Forelimb muscle (tissue), 1 donor: ENCODE data around the gene KIF3A. TPM values are rescaled to one million over a fixed set of nuclear protein-coding genes. Genes with fewer than 3 reads are reported as not detected.
"Not testable (repeated sequence)": the region's sequence is repeated elsewhere in the genome, so short reads cannot be mapped to it uniquely, and the experiment has no call there.

Experiments
- DNase-seq: peaks from one replicate; pipeline ENCODE4 v3.0.0-alpha.2; 2013; ENCODE audit warnings: low read depth
- polyA plus RNA-seq: library from polyadenylated mRNA; unstranded; fragments of 120-200 nt; gene quantifications from one replicate; pipeline ENCODE4 v1.2.1, GENCODE V29; 2013; ENCODE audit not compliant: insufficient read length

KIF3A gene
- polyA plus RNA-seq, 1 donor = 8.6 TPM

DNA sequence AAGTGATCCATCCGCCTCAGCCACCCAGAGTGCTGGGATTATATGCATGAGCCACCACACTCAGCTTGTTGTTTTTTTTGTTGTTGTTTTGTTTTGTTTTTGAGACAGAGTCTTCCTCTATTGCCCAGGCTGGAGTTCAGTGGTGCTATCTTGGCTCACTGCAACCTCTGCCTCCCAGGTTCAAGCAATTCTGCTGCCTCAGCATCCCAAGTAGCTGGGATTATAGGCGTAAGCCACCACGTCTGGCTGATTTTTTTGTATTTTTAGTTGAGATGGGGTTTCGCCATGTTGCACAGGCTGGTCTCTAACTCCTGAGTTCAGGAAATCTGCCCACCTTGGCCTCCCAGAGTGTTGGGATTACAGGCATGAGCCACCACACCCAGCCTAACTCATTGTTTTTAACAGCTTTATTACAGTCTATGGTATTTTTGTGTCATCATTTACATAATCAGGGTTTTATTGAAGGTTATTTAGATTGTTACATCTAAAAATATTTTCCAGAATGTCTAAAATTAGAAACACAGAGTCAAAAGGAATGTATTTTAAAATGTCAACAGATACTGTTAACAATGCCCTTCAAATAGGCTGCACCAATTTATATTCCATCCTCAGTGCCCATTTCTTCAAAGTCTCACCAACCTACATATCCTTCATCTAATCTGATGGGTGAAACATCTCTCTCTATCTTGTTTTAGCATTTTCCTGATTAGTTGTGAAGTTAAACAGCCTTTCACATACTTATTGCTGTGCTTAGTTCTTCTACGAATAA lies 18.6 kb downstream of the KIF3A start:
- no peak for DNase-seq

DNA sequence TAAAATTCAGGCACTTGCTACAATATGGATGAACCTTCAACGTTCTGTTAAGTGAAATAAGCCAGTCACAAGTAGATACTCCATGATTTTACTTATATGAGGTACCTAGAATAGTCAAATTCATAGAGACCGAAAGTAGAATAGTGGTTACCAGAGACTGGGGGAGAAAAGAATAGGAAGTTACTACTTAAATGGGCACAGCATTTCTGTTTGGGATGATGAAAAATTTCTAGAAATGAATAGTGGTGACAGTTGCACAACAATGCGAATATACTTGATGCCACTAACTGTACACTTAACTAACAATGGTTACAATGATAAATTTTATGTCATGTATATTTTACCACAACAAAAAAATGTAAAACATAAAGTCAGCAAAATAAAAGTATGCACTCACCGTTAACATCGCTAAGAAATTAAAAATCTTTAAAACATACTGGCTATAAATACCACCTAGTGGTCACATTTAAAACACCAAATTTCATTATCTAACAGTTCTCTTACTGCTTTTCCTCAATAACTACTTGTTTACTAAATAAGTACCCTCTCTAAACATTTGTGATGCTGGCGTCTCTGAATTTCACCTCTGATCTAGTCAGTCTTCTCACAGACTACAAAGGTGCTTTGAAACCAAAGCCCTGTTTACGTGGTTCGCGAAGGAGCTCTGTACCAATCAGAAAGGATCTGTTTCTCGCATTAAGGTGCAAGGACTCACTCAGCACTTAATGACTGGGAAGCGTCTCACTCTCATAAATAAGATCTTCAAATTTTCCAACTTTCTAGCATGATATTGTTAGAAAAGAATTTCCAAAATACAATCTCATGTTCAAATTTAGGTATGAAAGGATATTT lies 22.7 kb downstream of the KIF3A start:
- no peak for DNase-seq

DNA sequence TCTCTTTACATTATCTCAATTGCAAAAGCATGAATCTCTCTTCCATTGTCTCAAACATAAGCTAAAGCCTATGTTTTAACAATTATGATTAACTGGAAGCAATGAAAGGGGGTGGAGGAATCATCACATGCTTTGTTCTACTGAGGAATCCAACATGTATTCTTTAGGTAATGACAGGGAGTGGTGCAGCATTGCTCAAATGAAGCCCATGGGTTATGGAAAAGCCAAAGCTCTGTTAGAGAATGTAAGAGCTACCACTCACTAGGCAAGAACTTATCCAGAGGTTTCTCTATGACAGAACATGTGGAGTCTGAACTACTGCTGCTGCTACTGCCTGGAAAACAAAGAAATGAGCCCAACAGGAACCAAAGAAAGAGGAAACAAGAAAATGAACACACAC lies 28.7 kb downstream of the KIF3A start:
- no peak for DNase-seq

DNA sequence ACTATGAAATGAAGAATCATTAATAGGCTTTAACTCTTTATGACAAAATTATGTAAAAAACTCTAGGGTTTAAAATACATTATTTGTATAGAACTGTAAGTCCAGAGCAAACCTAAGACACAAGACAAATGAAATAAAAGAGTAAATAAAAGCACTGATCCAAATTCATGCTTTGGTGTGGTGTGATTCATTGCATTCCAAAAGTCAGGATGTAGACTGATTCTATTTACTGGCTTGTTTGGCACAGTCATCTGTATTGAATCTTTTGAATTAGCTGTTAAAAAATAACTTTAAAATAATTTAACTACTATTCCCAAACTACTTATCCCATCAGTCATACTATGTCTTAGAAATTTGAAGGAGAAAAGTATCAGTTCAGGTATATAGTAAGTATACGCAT lies 32.5 kb downstream of the KIF3A start:
- no peak for DNase-seq

DNA sequence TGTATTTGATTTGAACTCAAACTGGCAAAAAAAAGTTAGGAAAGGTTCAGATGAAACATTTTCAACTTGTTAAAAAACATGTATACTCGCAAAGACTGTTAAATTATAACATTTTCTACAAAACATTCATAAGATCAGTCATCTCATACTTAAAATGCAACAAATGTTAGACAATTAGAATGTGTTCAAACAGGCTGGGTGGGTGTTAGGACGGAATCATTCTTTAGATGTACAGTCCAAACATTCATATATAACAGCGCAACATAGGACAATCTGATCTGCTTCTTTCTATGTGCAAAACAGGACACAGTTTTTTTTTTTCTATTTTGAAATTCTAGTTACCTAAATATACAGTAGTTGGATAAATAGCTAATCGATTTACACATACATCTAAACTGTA lies 41.4 kb downstream of the KIF3A start:
- no peak for DNase-seq

DNA sequence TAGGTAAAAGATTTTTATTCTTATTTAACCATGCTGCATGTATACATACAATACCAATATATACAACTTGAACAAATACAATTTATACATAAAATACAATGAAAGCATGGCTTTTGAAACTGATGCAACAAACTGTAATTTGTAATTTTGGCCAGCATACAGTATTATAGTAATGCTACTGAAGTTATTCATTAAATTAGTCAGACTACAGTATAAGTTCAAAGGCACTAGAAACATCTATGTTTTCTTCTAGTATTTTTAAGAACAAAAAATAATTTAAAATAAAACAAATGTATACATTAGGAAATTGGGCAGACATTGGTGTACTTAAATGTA lies 44.7 kb downstream of the KIF3A start:
- DNase-seq = no peak

DNA sequence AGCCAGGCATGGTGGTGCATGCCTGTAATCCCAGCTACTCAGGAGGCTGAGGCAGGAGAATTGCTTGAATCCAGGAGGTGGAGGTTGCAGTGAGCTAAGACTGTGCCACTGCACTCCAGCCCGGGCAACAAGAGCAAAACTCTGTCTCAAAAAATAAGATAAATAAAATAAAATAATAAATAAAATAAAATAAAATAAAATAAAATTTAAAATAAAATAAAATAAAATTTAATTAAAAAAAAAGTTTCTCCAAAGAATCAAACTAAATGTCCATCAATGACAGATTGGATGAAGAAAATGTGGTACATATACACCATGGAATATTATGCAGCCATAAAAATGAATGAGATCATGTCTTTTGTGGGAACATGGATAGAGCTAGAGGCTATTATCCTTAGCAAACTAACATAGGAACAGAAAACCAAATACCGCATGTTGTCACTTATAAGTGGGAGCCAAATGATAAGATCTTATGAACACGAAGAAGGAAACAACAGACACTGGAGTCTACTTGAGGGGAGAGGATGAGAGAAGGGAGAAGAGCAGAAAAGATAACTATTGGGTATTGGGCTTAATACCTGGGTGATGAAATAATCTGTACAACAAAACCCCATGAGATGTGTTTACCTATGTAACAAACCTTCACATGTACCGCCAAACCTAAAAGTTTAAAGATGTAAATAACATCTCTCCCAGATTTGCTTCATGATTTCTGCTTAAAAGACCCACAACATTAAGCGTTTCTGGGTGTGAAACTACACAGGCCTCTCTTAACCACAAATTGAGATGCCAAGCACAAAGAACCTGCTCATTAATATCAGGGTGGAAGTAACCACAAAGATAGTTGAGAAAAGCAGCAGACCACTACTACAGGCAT lies 45.4 kb downstream of the KIF3A start:
- DNase-seq = not testable (repeated sequence)

DNA sequence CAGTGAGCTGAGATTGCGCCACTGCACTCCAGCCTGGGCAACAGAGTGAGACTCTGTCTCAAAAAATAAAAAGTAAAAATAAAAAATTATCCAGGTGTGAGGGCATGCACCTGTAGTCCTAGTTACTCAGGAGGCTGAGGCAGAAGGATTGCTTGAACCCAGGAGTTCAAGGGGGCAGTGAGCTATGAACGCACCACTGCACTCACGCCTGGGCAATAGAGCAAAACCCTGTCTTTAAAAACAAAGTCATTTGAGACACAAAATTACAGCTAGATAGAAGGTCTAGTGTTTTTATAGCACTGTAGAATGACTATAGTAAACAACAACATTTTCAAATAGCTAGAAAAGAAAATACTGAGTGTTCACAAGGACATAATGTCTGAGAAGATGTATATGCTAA lies 47.2 kb downstream of the KIF3A start:
- no peak for DNase-seq

DNA sequence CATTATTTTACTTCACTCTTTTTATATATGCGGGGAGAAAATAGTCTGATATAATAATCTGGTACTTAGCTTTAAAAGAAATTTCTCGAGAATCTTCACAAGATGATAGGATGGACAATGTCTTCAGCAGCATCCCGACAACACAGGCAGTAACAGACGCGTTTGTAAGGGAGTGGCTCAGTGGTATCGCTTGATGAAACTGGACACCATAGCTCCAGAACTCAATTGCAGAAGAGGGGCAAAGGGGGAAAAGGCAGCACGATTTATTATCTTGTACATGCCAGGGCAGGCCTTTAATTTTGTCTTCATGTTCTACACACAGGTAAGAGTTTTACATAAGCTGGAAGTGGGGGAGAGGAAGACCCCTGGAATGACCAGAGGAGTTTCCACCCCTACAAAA lies 47.8 kb downstream of the KIF3A start:
- DNase-seq = no peak

DNA sequence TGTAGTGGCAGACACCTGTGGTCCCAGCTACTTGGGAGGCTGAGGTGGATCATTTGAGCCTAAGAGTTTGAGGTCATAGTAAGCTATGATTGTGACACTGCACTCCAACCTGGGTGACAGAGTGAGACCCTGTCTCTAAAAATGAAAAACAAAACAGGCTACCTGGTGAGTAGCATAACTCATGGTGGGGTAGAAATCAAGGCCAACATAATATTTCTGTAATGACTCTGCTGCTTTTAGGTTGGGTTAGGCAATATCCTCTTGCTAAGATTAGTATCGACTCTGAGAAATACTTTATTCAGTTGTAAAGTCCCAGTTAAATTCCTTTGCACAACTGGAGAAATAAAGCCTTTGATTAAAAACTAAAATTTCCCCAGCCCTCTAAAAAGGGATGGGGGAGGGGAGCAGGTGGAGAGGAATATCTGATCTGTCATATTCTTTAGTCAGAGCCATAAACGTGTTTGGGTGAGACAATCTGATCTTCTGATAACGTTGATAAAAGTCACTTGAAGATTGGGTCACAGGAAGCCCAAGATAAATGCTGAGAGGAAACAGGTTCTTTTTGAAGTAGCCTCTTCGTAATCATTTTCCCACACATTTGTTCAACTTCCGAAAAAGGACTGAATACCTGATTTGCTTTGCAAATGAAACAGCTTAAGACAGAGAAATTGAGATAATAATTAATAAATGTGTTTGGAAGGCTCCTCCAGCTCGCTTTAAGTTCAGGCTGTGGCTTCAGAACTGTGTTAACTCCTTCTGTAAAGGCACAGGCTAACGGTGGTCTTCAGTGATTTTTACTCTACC lies 48.6 kb downstream of the KIF3A start:
- DNase-seq = no peak

DNA sequence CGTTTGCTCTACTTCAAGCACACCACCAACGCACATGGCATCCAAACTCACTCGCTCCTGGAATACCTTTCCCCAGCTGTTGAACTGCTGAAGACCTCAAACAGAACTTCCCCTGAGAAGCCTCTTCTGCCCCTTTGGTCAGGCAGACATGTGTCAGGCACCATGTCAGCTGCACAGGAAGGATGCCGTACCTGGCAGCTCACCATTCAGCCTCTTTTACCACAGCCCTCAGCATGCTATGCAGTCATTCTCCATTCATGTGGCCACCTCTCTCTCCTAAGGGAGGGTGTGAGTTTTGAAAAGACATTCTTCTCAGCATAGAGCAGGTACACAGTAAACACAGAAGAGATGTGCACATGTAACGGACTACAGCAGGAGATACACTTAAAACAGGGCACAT lies 49.4 kb downstream of the KIF3A start:
- DNase-seq = no peak

DNA sequence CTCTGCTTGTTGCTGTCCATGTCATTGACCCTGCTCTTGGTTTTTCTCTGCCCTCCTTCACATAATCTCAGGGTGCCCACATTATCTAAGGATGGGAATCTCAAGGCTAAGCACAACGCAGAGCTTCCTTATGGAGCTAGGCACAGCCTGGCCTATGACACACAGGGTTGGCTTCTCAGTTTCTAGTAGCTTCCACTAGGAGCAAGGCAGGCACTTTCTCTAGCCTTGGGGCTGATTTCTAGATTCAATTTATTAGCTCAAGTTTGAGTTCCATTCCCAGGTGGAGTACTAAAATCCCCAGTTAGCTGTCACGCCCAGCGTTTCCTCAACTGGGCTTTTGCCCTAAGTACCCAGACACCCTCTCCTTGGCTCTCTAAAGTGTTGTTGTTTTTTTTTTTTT lies 51.2 kb downstream of the KIF3A start:
- DNase-seq = no peak

DNA sequence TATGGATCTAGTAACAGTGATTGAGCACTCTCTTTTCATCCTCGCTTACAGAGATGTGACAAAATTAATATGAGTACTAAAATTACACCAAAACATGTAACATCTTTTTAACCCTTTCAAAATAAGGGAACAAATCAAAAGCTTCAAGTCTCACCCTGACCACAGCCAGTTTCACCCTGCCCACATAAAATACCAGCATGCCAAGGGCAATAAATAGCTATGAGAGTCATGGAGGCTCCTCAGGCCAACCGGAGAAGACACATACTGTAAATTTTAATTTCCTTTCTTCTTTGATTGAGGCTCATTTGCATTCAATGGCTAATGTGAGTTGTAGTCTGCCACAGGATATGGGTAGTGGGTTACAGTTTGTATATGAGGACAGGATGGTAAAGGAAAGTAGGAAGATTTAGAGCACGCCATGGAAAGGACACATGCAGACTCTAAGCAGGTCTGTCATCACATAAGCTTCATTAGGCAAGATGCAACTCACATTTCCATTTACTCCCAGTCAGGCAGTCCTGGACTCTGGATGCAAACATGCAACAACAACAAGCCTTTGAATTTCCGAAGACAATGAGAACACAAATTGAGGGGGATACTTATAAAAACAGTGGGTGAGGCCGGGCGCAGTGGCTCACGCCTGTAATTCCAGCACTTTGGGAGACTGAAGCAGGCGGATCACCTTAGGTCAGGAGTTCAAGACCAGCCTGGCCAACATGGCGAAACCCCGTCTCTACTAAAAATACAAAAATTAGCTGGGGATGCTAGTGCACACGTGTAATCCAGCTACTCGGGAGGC lies 52.2 kb downstream of the KIF3A start:
- no peak for DNase-seq

DNA sequence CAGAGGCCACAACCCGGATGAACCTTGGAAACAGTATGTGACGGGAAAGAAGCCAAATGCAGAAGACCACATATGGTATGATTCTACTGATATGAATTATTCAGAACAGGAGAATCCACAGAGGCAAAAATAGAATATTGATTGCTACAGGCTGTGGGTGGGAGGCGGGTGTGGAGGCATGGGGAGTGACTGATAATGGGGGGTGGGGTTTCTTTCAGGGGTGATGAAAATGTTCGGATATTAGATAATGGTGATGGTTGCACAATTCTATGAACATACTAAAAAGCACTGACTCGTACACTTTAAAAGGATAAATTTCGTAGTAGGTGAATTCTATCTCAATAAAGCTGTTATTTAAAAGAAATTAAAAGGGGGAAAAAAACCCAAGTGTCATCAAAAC lies 52.9 kb downstream of the KIF3A start:
- DNase-seq = no peak

DNA sequence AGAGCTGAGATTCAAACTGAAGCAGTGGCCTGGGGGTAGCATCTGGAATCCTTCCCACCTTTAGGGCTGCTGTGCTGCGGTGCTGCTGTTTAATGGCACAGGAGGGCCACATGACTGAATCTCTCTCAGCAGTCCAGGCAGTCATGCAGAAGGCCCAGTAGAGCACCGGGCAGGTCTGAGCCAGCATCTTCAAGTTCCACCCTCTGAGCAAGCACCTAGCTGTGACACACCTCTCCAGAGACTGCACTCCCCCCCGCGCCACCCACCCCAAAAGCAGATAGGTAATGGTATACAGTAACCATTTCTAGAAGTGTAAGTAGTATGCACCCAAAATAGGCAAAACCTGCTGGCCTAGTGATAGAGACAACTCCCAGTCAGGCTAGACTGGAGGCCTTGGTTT lies 55.4 kb downstream of the KIF3A start:
- DNase-seq = no peak

DNA sequence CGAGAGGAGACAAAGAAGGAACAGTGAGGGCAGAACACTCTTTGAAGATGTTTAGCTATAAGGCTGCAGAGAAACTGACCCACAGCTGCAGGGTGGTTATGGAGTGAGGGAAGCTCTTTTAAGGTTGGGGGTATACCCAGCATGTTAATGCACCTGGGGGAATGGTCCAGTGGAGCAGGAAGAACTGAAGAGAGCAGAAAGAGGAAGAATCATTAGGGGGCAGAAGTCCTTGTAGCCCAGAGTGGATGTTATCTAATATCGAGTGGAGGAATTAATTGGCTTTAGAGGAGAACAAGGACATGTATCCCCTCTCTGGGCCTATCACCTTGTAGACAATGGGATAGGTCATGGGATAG lies 55.9 kb downstream of the KIF3A start:
- DNase-seq = no peak

DNA sequence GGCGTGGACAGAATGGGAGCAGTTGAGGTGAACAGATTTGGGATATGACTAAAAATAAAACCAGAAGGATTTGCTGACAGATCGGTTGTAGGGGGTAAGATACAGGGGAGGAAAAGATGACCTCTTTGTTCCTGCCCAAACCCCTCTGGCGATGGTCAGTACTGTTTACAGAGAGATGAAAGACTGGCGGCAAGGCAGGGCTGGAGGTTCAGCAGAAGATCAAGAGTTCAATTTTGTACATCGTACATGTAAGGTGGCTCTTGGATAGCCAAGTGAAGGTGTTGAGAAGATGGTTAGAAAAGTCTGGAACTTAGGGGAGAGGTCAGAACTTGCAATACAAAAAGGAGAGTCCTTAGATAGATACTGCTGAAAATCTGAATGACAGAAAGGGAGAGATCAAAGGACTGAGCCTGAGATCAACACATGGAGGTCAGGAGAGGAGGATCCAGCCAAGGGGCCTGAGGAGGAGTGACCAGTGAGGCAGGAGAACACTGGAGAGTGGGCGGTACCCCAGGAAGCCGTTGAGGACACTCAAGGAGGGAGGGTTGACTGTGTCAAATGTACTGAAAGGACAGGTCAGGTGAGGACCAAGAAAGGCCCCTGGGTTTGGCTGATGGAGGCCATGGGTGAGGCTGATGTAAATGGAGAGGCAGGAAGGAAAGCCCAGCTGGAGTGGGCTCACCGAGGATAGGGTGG lies 56.4 kb downstream of the KIF3A start:
- no peak for DNase-seq

DNA sequence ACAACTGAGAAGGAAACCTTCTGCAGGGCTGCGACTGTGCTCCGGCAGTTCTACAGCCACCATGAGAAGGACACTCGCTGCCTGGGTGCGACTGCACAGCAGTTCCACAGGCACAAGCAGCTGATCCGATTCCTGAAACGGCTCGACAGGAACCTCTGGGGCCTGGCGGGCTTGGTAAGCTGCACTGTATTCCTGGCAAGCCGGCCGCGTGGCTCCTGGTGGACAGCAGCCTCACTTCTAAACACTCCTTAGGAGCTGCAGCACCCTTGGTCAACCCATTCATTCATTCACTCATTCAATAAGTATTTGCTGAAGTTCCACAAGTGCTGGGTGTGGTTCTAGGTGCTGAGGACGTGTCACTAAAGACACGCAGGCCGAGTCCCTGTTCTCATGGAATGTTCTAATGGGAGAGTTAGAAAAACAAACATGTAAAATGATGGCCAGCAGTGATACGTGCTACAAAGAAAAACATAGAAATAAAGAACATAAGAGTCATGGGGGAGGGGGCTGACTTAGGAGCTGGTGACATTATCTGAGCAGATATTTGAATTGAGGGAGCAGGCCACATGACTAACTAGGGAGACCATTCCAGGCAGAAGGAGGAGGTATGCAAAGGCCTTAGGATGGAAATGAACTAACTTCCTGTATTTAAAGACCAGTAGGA lies 57.5 kb downstream of the KIF3A start:
- no peak for DNase-seq

DNA sequence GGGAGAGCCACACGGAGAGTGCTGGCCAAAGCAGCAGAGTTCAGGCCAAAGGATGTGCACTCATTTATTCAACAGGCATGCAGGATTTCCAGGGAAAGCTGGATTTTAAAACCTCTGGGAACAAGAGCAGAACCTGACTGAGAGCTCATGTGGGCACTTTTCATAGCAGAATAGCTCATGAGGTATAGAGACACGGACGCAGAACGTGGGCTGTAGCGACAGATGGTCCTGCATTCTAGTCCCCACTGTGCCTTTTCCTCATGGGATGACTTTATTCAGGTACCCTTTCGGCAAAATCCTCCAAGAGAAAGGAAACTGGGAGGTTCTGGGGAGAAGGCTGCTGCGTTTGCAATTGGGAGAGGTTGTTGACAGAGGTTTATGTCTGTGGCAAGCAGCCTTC lies 58.2 kb downstream of the KIF3A start:
- DNase-seq = no peak

DNA sequence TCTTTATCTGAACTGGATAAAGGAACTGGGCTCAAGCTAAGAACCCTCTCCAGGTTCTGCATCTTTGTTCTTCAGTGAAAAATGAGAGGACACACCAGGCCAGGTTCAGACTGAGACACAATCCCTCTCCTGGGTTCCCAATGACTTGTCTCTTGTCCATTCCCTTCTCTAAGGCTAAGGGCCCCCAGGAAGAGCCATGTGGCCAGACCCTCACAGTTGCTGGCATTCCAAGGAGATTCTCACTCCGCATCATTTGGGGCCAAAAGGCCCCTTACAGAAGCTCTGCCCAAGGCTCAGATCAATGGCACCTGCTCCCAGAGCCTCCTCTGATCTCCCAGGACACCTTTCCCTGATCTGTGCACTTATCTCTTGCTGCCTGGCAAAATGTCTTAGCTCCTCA lies 58.6 kb downstream of the KIF3A start:
- DNase-seq = no peak
